PFSK-1 (cell line): ENCODE results near the gene HLA-DPA1.

ENCODE experiments used
- POLR2AphosphoS5 ChIP-seq: IDR thresholded peaks from 2 replicates; pipeline ENCODE4 v1.6.1; 2012; ENCODE audit warnings: low read depth, mild to moderate bottlenecking, control low read depth, low read length, moderate library complexity
- REST ChIP-seq, 2 experiments: IDR thresholded peaks; 2 replicates each; pipeline versions ENCODE4 v1.6.1 to v1.8.0; 2011 to 2012; ENCODE audit warnings: low read depth in 2 of 2, low read length in 2 of 2, control low read depth in 1 of 2, inconsistent platforms in 1 of 2, mild to moderate bottlenecking in 1 of 2, moderate library complexity in 1 of 2; ENCODE audit not compliant: insufficient read depth in 1 of 2
- SIN3A ChIP-seq: IDR thresholded peaks from 2 replicates; pipeline ENCODE4 v1.6.1; 2012; ENCODE audit warnings: mild to moderate bottlenecking, low read length, moderate library complexity, borderline replicate concordance; ENCODE audit not compliant: insufficient read depth
- TAF1 ChIP-seq: IDR thresholded peaks from 2 replicates; pipeline ENCODE4 v1.6.1; 2012; ENCODE audit warnings: low read length, control low read depth, borderline replicate concordance; ENCODE audit not compliant: insufficient read depth

- TF ChIP-seq POLR2AphosphoS5 (no peak), TAF1 (no peak), REST (IDR thresholded peaks at IDR 0.05; ENCODE audit: insufficient read depth in 1 of 2, low read depth in 2 of 2, low read length in 2 of 2) (no peak), SIN3A (no peak)
Measured at GRCh38 chr6:33050014-33050810, 23.2 kb downstream of the HLA-DPA1 start.
